HEK293T (cell line): ENCODE measurements around the gene TSPAN9.

Source experiments
- ARNT ChIP-seq: fragments of 450-650 bp; IDR thresholded peaks from 2 replicates; pipeline ENCODE4 v1.6.1; 2017; ENCODE audit warnings: mild to moderate bottlenecking
- BHLHE40 ChIP-seq: fragments of 450-650 bp; IDR thresholded peaks from 2 replicates; pipeline ENCODE4 v1.6.1; 2016; ENCODE audit warnings: mild to moderate bottlenecking, moderate library complexity, borderline replicate concordance
- FOXK2 ChIP-seq: fragments of 450-650 bp; IDR thresholded peaks from 2 replicates; pipeline ENCODE4 v1.6.1; 2016; ENCODE audit warnings: mild to moderate bottlenecking
- FOXM1 ChIP-seq: fragments of 450-650 bp; IDR thresholded peaks from 2 replicates; pipeline ENCODE4 v1.6.1; 2017; ENCODE audit warnings: mild to moderate bottlenecking, borderline replicate concordance
- L3MBTL2 ChIP-seq: fragments of 450-650 bp; conservative IDR thresholded peaks from 2 replicates; pipeline ENCODE4 v1.6.1; 2016; ENCODE audit warnings: mild to moderate bottlenecking
- NFRKB ChIP-seq: fragments of 450-650 bp; IDR thresholded peaks from 2 replicates; pipeline ENCODE4 v1.6.1; 2016; ENCODE audit warnings: mild to moderate bottlenecking, moderate library complexity
- SP1 ChIP-seq: fragments of 450-650 bp; IDR thresholded peaks from 2 replicates; pipeline ENCODE4 v1.6.1; 2017
- SUZ12 ChIP-seq: fragments of 450-650 bp; IDR thresholded peaks from 2 replicates; pipeline ENCODE4 v1.6.1; 2016; ENCODE audit warnings: mild to moderate bottlenecking
- TARDBP ChIP-seq: fragments of 450-650 bp; IDR thresholded peaks from 2 replicates; pipeline ENCODE4 v1.6.1; 2016

- no peak for TF ChIP-seq L3MBTL2
- TF ChIP-seq ARNT, result no peak
- TF ChIP-seq SP1, result no peak
- TF ChIP-seq FOXM1, result no peak
- TF ChIP-seq BHLHE40, result no peak
- no peak for TF ChIP-seq SUZ12
- TF ChIP-seq FOXK2, result no peak
- TF ChIP-seq TARDBP, result no peak
- no peak for TF ChIP-seq NFRKB
These were observed 256.8 kb downstream of the TSPAN9 start for GRCh38 chr12:3333991-3334391.
